ENCODE measurements around the gene TNFSF10. TPM values are rescaled to one million over a fixed set of nuclear protein-coding genes. Genes with fewer than 3 reads are reported as not detected.

Gene TNFSF10
- total and polyA plus RNA-seq, 2 of the 8 experiments (the other 6 are each of a cell fraction or from before 2014, with no cell fraction given): 0.06 TPM; not detected in 1

GRCh38 chr3:172551874-172552273, 28.6 kb upstream of the TNFSF10 start:
- H3K56ac ChIP-seq (replicated peaks; ENCODE audit: insufficient read length, low read depth, low read length): no peak overlapping the region
- ChIA-PET CTCF (ENCODE audit: partially characterized antibody) (interaction anchor here (0.9 kb wide), 1 partner anchor 11 kb away, joined by 3 read pairs; no protein-coding TSS in a partner anchor), POLR2A (ENCODE audit: partially characterized antibody) (no interaction called here)
- H3K18ac ChIP-seq (ENCODE audit: extremely low read depth, low read length): no peak overlapping the region
- H3K4ac ChIP-seq (replicated peaks; ENCODE audit: insufficient read length, low read depth, low read length): no peak overlapping the region
- H2AK5ac ChIP-seq (ENCODE audit: low read depth, low read length): no peak overlapping the region
- no peaks in the 10 kb centered on the region for H3K27me3 ChIP-seq (replicated peaks in 1 of 4; ENCODE audit: control insufficient read depth in 3 of 4, extremely low read depth in 1 of 4, insufficient read depth in 3 of 4, low read length in 3 of 4)
- no peaks in the 10 kb centered on the region for H3K79me2 ChIP-seq (ENCODE audit: control insufficient read depth in 1 of 2, insufficient read depth in 2 of 2, low read length in 2 of 2)
- no peaks in the 10 kb centered on the region for H3K36me3 ChIP-seq (ENCODE audit: control insufficient read depth in 2 of 4, insufficient read depth in 4 of 4, low read length in 3 of 4)
- H4K91ac ChIP-seq (replicated peaks; ENCODE audit: insufficient read length, low read length): no peak overlapping the region
- H4K8ac ChIP-seq (ENCODE audit: extremely low read depth, insufficient read depth, low read length): no peak overlapping the region
- H3K79me1 ChIP-seq (ENCODE audit: low read depth, low read length): no peaks in the 10 kb centered on the region
- no peak overlapping the region for H3K4me2 ChIP-seq (ENCODE audit: insufficient read depth in 1 of 2, low read depth in 2 of 2, low read length in 2 of 2)
- no peak overlapping the region for H2AFZ ChIP-seq (ENCODE audit: low read length)
- no peak overlapping the region for H3K23ac ChIP-seq (ENCODE audit: insufficient read length)
- no peak overlapping the region for H3K4me3 ChIP-seq (ENCODE audit: extremely low read depth in 1 of 4, insufficient read depth in 2 of 4, low read depth in 3 of 4, low read length in 4 of 4)
- 92% methylated on average over 1 of the region's 1 CpG; no CpG with 5 or more reads in 1 of the 2 experiments for WGBS, 2 experiments (ENCODE audit: extremely low coverage in 1 of 2, insufficient coverage in 1 of 2, insufficient read length in 1 of 2, insufficient replicate concordance in 2 of 2, low coverage in 1 of 2, low lambda C conversion rate in 2 of 2, missing lambda C conversion rate in 1 of 2)
- H3K9ac ChIP-seq (replicated peaks in 1 of 4; ENCODE audit: extremely low read depth in 1 of 4, low read depth in 3 of 4, low read length in 3 of 4): no peak overlapping the region
- no peaks in the 10 kb centered on the region for H3K4me1 ChIP-seq (replicated peaks in 1 of 4; ENCODE audit: control insufficient read depth in 3 of 4, insufficient read depth in 4 of 4, low read length in 3 of 4)
- FAIRE-seq (no peak), DNase-seq (ENCODE audit: low read depth in 1 of 2, low spot score in 2 of 2) (no peak)
- H2BK20ac ChIP-seq (ENCODE audit: low read length): no peak overlapping the region
- H2BK12ac ChIP-seq (ENCODE audit: low read depth, low read length): no peak overlapping the region
- H2BK120ac ChIP-seq (replicated peaks; ENCODE audit: low read depth, low read length): no peak overlapping the region
- no peak overlapping the region for H4K5ac ChIP-seq (ENCODE audit: insufficient read length, low read depth, low read length)
- H3K23me2 ChIP-seq (ENCODE audit: low read depth, low read length): no peaks in the 10 kb centered on the region
- H3K27ac ChIP-seq (ENCODE audit: low read depth, low read length): no peak overlapping the region
- H2BK15ac ChIP-seq (ENCODE audit: low read length): no peak overlapping the region
- no peaks in the 10 kb centered on the region for H3K9me3 ChIP-seq (ENCODE audit: insufficient read depth in 2 of 2, low read depth in 1 of 2, low read length in 1 of 2)
- no peak overlapping the region for H3K14ac ChIP-seq (ENCODE audit: insufficient read length)
- H4K20me1 ChIP-seq (replicated peaks in 1 of 2; ENCODE audit: control insufficient read depth in 1 of 2, insufficient read depth in 2 of 2, low read length in 2 of 2): no peaks in the 10 kb centered on the region
- no peak overlapping the region for H2BK5ac ChIP-seq (ENCODE audit: low read depth, low read length)
- no peak for TF ChIP-seq RAD21 (IDR thresholded peaks at IDR 0.05 in 1 of 2, conservative IDR thresholded peaks at IDR 0.05 in 1 of 2; ENCODE audit: low read depth in 2 of 2, low read length in 2 of 2)
- TF ChIP-seq KDM1A (IDR thresholded peaks at IDR 0.05; ENCODE audit: borderline replicate concordance, low read length): no peak
- no peak for TF ChIP-seq CBX8 (IDR thresholded peaks at IDR 0.05; ENCODE audit: borderline replicate concordance, low read depth, low read length)
- TF ChIP-seq TAF1 (IDR thresholded peaks at IDR 0.05; ENCODE audit: low read depth, low read length): no peak
- TF ChIP-seq EGR1 (IDR thresholded peaks at IDR 0.05; ENCODE audit: borderline replicate concordance, low read depth, low read length): no peak
- no peak for TF ChIP-seq YY1 (IDR thresholded peaks at IDR 0.05; ENCODE audit: low read depth, low read length)
- TF ChIP-seq, protein P1, sequence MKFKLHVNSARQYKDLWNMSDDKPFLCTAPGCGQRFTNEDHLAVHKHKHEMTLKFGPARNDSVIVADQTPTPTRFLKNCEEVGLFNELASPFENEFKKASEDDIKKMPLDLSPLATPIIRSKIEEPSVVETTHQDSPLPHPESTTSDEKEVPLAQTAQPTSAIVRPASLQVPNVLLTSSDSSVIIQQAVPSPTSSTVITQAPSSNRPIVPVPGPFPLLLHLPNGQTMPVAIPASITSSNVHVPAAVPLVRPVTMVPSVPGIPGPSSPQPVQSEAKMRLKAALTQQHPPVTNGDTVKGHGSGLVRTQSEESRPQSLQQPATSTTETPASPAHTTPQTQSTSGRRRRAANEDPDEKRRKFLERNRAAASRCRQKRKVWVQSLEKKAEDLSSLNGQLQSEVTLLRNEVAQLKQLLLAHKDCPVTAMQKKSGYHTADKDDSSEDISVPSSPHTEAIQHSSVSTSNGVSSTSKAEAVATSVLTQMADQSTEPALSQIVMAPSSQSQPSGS (IDR thresholded peaks at IDR 0.05; ENCODE audit: low read length): no peak
- no peak for TF ChIP-seq POU5F1 (IDR thresholded peaks at IDR 0.05; ENCODE audit: low read depth, low read length)
- no peak for TF ChIP-seq RXRA (IDR thresholded peaks at IDR 0.05; ENCODE audit: insufficient read depth, low read depth, low read length)
- no peak for TF ChIP-seq RBBP5 (IDR thresholded peaks at IDR 0.05; ENCODE audit: borderline replicate concordance, low read depth, low read length)
- TF ChIP-seq CHD1 (IDR thresholded peaks at IDR 0.05; ENCODE audit: low read depth, low read length): no peak

Measured in H1 (cell line).